Upper lobe of left lung (tissue), 4 donors: ENCODE measurements around the gene CDKN1B.

Experiments used
- POLR2A ChIP-seq, 4 donors: fragments of 450-650 bp; IDR thresholded peaks; one replicate each; pipeline ENCODE4 v1.5.1; 2016 to 2017; ENCODE audit warnings: antibody characterized with exemption in 4 of 4, mild to moderate bottlenecking in 2 of 4
- POLR2AphosphoS5 ChIP-seq, 2 donors: sonication (generic); formaldehyde crosslinking; IDR thresholded peaks; one replicate each; pipeline ENCODE4 v1.5.1; 2017; ENCODE audit warnings: antibody characterized with exemption in 2 of 2
- TF ChIP-seq, protein P1 (sequence below), 6 experiments: fragments of 450-650 bp in 4 of 6; fragments of 200-600 bp in 2 of 6; sonication (generic) in 2 of 6; IDR thresholded peaks; one replicate each; pipeline ENCODE4 v1.5.1; 2016 to 2019; ENCODE audit warnings: antibody characterized with exemption in 6 of 6

DNA sequence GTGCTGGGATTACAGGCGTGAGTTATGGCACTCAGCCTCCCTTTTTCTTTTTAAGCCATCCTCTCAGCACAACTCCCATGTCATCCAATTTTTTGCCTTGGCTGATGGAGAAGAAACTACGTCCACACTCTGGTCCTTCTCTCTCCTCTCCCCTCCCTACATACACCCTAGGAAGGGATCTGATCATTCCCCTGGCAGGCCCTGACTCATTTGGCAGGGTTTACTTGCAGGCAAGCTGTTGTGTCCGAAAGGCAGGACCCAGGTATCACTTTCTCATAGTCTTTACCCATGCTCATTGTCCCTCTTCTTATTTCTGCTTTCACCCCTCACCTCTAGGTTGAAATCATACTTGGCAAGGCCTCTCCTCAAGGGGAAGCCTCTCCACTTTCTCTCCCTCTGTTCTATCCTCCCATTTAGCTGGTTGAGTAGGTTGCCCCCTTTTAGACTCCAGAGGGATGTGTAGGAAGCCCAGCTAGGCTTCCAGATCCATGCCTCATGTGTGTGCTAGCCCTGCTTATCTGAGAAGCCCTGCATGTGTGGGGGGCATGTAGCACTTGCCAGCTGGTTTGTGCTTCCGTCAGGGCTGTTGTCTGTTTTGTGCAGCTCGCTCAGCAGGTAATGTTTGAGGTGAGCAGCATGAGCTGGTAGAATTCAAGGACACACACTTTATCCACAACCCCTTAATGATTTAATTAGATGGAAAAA is 36.0 kb upstream of the CDKN1B start:
- TF ChIP-seq, protein P1, sequence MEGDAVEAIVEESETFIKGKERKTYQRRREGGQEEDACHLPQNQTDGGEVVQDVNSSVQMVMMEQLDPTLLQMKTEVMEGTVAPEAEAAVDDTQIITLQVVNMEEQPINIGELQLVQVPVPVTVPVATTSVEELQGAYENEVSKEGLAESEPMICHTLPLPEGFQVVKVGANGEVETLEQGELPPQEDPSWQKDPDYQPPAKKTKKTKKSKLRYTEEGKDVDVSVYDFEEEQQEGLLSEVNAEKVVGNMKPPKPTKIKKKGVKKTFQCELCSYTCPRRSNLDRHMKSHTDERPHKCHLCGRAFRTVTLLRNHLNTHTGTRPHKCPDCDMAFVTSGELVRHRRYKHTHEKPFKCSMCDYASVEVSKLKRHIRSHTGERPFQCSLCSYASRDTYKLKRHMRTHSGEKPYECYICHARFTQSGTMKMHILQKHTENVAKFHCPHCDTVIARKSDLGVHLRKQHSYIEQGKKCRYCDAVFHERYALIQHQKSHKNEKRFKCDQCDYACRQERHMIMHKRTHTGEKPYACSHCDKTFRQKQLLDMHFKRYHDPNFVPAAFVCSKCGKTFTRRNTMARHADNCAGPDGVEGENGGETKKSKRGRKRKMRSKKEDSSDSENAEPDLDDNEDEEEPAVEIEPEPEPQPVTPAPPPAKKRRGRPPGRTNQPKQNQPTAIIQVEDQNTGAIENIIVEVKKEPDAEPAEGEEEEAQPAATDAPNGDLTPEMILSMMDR (IDR thresholded peaks at IDR 0.05), result no peak
- TF ChIP-seq POLR2A (IDR thresholded peaks at IDR 0.05), result no peak
- TF ChIP-seq POLR2AphosphoS5 (IDR thresholded peaks at IDR 0.05), result no peak
